ENCODE measurements around the gene PHETA1. TPM values are rescaled to one million over a fixed set of nuclear protein-coding genes. Genes with fewer than 3 reads are reported as not detected.
A peak's percentile ranks its signal among the peaks of the same experiment; 100 is the strongest.

PHETA1 gene
- total and polyA plus RNA-seq, 2 of the 13 experiments (the other 11 are each of a cell fraction or from before 2014, with no cell fraction given) = 11.3 to 20.8 TPM

DNA sequence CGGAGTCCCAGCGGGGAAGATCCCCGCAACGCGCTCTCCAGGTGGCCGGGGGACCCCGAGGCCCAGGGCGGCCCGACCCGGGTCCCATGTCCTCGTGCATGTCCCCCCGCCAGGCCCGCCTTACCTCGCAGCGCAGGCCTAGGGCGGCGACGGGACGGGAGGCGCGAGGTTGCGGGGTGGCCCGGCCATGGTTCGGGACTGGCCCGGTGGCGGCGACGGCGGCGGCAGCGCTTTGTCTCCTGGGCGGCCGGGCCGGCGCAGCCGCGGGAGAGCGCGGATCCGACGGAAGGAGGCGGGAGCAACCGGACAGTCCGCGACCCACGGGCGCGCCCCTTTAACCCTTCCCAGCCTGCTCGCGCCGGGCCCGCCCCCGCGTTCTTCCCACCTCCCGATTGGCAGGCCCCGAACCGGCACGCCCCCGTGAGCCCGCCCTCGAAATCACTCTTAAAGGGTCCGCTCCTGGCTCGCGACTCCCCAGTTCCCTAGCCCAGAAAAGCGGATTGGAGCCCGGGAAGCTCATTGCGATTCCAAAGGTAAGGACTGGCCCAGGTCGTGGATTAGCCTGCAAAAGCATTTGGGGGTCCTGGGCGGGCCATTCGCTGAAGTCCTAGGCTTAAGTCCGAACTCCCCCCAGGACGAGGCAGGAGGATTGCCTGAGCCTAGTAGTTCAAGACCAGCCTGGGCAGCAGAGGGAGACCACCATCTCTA, at the start of gene PHETA1 (continued):
- TF ChIP-seq, protein P1, sequence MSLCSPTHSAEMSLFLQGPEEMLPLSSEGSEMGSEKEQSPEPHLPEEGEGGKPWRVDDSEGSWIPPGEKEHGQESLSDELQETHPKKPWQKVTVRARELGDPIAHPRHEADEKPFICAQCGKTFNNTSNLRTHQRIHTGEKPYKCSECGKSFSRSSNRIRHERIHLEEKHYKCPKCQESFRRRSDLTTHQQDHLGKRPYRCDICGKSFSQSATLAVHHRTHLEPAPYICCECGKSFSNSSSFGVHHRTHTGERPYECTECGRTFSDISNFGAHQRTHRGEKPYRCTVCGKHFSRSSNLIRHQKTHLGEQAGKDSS (CRISPR knock-in tag; IDR thresholded peaks at IDR 0.05; ENCODE audit: borderline replicate concordance, low read depth) = no peak
- no peak for TF ChIP-seq U2AF2 (IDR thresholded peaks at IDR 0.05; ENCODE audit: low read depth, low read length)
- TF ChIP-seq ZNF772 (CRISPR knock-in tag; IDR thresholded peaks at IDR 0.05) = no peak
- no peak for TF ChIP-seq MZF1 (CRISPR knock-in tag; IDR thresholded peaks at IDR 0.05; ENCODE audit: borderline replicate concordance)
- no peak for TF ChIP-seq NCOA1 (CRISPR knock-in tag; IDR thresholded peaks at IDR 0.05)
- no peak for TF ChIP-seq ZNF230 (CRISPR knock-in tag; IDR thresholded peaks at IDR 0.05)
- TF ChIP-seq TCF7L2 (IDR thresholded peaks at IDR 0.05; ENCODE audit: low read depth, low read length) = no peak
- TF ChIP-seq FOXK2 (IDR thresholded peaks at IDR 0.05) = no peak
- no peak for TF ChIP-seq MIER3 (CRISPR knock-in tag; IDR thresholded peaks at IDR 0.05; ENCODE audit: borderline replicate concordance)
- no peak for TF ChIP-seq ZKSCAN5 (CRISPR knock-in tag; IDR thresholded peaks at IDR 0.05)
- TF ChIP-seq, protein P2, sequence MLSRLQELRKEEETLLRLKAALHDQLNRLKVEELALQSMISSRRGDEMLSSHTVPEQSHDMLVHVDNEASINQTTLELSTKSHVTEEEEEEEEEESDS (CRISPR knock-in tag; IDR thresholded peaks at IDR 0.05; ENCODE audit: borderline replicate concordance) = peak; percentile 66; the same call in 1 of the 2 replicates
- TF ChIP-seq ZNF841 (CRISPR knock-in tag; IDR thresholded peaks at IDR 0.05; ENCODE audit: borderline replicate concordance) = no peak
- TF ChIP-seq, protein P3, sequence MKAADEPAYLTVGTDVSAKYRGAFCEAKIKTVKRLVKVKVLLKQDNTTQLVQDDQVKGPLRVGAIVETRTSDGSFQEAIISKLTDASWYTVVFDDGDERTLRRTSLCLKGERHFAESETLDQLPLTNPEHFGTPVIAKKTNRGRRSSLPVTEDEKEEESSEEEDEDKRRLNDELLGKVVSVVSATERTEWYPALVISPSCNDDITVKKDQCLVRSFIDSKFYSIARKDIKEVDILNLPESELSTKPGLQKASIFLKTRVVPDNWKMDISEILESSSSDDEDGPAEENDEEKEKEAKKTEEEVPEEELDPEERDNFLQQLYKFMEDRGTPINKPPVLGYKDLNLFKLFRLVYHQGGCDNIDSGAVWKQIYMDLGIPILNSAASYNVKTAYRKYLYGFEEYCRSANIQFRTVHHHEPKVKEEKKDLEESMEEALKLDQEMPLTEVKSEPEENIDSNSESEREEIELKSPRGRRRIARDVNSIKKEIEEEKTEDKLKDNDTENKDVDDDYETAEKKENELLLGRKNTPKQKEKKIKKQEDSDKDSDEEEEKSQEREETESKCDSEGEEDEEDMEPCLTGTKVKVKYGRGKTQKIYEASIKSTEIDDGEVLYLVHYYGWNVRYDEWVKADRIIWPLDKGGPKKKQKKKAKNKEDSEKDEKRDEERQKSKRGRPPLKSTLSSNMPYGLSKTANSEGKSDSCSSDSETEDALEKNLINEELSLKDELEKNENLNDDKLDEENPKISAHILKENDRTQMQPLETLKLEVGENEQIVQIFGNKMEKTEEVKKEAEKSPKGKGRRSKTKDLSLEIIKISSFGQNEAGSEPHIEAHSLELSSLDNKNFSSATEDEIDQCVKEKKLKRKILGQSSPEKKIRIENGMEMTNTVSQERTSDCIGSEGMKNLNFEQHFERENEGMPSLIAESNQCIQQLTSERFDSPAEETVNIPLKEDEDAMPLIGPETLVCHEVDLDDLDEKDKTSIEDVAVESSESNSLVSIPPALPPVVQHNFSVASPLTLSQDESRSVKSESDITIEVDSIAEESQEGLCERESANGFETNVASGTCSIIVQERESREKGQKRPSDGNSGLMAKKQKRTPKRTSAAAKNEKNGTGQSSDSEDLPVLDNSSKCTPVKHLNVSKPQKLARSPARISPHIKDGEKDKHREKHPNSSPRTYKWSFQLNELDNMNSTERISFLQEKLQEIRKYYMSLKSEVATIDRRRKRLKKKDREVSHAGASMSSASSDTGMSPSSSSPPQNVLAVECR (CRISPR knock-in tag; IDR thresholded peaks at IDR 0.05; ENCODE audit: borderline replicate concordance) = peak; percentile 91; the same call in 1 of the 2 replicates
- TF ChIP-seq GATAD1 (CRISPR knock-in tag; IDR thresholded peaks at IDR 0.05) = no peak
- TF ChIP-seq ONECUT2 (CRISPR knock-in tag; IDR thresholded peaks at IDR 0.05) = no peak
- no peak for TF ChIP-seq SMAD9 (CRISPR knock-in tag; IDR thresholded peaks at IDR 0.05)
- TF ChIP-seq SNAI1 (CRISPR knock-in tag; IDR thresholded peaks at IDR 0.05; ENCODE audit: borderline replicate concordance) = no peak
- TF ChIP-seq AKAP8 (CRISPR knock-in tag; IDR thresholded peaks at IDR 0.05) = no peak
- no peak; the same call in 1 of the 2 replicates for TF ChIP-seq ZNF878 (CRISPR knock-in tag; IDR thresholded peaks at IDR 0.05)
- TF ChIP-seq, protein P4, sequence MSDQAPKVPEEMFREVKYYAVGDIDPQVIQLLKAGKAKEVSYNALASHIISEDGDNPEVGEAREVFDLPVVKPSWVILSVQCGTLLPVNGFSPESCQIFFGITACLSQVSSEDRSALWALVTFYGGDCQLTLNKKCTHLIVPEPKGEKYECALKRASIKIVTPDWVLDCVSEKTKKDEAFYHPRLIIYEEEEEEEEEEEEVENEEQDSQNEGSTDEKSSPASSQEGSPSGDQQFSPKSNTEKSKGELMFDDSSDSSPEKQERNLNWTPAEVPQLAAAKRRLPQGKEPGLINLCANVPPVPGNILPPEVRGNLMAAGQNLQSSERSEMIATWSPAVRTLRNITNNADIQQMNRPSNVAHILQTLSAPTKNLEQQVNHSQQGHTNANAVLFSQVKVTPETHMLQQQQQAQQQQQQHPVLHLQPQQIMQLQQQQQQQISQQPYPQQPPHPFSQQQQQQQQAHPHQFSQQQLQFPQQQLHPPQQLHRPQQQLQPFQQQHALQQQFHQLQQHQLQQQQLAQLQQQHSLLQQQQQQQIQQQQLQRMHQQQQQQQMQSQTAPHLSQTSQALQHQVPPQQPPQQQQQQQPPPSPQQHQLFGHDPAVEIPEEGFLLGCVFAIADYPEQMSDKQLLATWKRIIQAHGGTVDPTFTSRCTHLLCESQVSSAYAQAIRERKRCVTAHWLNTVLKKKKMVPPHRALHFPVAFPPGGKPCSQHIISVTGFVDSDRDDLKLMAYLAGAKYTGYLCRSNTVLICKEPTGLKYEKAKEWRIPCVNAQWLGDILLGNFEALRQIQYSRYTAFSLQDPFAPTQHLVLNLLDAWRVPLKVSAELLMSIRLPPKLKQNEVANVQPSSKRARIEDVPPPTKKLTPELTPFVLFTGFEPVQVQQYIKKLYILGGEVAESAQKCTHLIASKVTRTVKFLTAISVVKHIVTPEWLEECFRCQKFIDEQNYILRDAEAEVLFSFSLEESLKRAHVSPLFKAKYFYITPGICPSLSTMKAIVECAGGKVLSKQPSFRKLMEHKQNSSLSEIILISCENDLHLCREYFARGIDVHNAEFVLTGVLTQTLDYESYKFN (CRISPR knock-in tag; conservative IDR thresholded peaks at IDR 0.05) = peak; percentile 56
- TF ChIP-seq ZNF180 (CRISPR knock-in tag; IDR thresholded peaks at IDR 0.05; ENCODE audit: borderline replicate concordance, low read depth) = no peak
- no peak for TF ChIP-seq ZNF33A (CRISPR knock-in tag; IDR thresholded peaks at IDR 0.05; ENCODE audit: borderline replicate concordance)
